Left colon (tissue), 2 donors: Measurements from ENCODE around the gene EPS8. TPM values are rescaled to one million over a fixed set of nuclear protein-coding genes. Genes with fewer than 3 reads are reported as not detected.

Experiments used
- ATAC-seq: fragments of 200-7000 bp; cut with Tn5 transposase; one replicate; pipeline ENCODE4 v1.9.1; 2020; ENCODE audit warnings: mild to moderate bottlenecking, moderate library complexity
- DNase-seq, 2 donors: peaks; one replicate each; pipeline ENCODE4 v3.0.0-alpha.2; 2020
- intact Hi-C, 2 donors: fragments of 100-400 bp; cut with DNase I in 1 of 2; cut with micrococcal nuclease in 1 of 2; formaldehyde crosslinking; loops; one replicate each; pipeline versions ENCODE4 v1.11.2 to v1.14.0; 2022; cut with DNase I, micrococcal nuclease
- total RNA-seq, 2 donors: library from RNA; stranded (reverse); fragmentation: NEBNext Ultra II Directional; extraction: Animal tissue kit (Norgen Biotek cat#: 25700); gene quantifications; one replicate each; pipeline ENCODE4 v1.2.1, GENCODE V29; 2021
- donor health status: DM: no; HTN: no; CAD: no.
- donor health status: DM: yes; HTN: yes; CAD: no.

The EPS8 gene
- total RNA-seq, 2 donors from 2014 or later = 121 to 183 TPM

- intact Hi-C loops = loop anchor here in 1 of 2 donors (10.0 kb wide), 1 partner anchor 258 kb away; no protein-coding TSS in a partner anchor
- DNase-seq (no peak), ATAC-seq (no peak)
These were observed 191.9 kb downstream of the EPS8 start for GRCh38 chr12:15597125-15597830.

DNA sequence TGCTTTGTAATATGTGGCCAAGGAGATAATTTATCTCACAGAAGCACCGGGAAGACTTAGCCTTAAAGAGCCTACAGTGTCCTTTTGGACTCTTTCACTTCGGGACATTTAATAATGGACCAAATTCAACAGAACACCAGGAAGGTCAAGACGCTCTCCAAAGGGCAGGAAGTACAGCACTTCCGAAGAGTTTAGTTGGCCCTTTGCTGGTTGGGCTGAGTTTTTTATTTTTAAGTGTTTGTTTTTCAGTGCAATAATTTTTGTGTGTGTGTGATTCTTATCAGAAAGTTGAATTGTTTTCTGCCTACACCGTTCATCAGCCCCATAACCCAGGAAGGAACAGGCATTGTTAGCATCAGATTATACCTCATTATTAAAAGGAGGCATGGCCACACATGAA lies 193.0 kb downstream of the EPS8 start:
- peak; percentile 19 for ATAC-seq
- DNase-seq = no peak
- intact Hi-C loops = loop anchor here in 1 of 2 donors (10.0 kb wide), 1 partner anchor 259 kb away; no protein-coding TSS in a partner anchor

- ATAC-seq (no peak), DNase-seq (no peak)
- intact Hi-C loops = loop anchor here in 1 of 2 donors (10.0 kb wide), 1 partner anchor 262 kb away; no protein-coding TSS in a partner anchor
These were observed 196.3 kb downstream of the EPS8 start for GRCh38 chr12:15592934-15593333.

GRCh38 chr12:15591811-15592210 lies 197.4 kb downstream of the EPS8 start:
- DNase-seq (no peak), ATAC-seq (no peak)
- intact Hi-C loops = loop anchor here (2.0 to 10.0 kb wide), 2 partner anchors 263 to 265 kb away; no protein-coding TSS in a partner anchor

DNA sequence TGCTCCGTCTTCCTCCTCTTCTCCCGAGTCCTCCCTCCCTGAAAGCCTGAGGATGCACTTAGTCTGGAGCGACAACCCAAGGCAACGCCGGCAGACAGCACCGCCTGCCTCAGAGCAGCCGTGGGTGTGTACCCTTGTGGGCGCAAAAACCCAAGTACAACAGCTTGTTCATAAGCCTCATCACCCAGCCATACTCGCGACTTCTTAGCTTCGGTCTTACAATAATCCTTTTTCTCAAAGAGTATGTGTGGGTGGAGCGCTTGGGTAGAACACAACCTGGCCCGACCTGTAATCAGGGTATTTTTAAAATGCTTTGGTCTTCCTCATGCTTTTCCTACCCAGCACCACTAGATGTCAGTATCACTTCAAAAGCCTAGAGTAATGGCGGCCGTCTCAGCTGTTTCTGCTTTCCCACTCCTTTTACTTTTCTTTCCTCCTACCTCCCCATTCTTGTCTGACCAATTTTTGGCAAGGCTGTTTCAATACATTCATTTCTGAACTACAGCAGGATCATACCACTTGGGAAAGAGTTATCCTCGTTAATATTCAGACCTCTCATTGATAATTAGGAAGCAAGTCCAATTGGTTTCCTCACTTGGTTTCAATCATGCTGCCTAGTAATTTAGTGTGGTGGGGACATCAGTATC lies 198.9 kb downstream of the EPS8 start:
- intact Hi-C loops = loop anchor here (2.0 to 10.0 kb wide), 2 partner anchors 264 to 266 kb away; no protein-coding TSS in a partner anchor
- ATAC-seq (peak; percentile 88), DNase-seq (peak; percentile 38 to 55)

DNA sequence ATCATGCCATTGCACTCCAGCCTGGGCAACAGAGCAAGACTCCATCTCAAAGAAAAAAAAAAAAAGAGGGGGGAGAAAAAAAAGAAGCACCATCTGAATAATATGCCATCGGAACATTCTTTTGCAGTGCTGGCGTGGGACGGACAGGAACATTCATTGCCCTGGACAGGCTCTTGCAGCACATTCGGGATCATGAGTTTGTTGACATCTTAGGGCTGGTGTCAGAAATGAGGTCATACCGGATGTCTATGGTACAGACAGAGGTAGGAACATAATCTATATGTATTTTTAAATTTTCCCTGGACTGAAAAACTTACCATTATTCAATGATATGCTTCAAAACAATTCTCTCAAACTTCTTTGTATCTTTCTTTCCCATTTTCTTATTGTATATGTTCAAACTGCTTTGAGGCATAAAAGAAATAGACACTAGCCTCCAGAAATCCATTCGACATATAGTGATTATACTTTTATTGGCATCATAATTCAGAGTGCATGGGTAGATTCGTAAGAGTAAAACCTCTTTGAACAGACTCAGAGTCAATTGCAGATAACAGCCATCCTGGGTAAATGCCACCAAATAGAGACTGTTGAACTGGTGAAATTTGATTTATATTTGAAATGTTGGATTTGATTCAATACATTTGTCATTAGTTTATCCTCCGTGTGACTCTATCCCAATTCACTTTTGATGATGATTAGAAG lies 199.7 kb downstream of the EPS8 start:
- ATAC-seq (peak; percentile 64), DNase-seq (no peak)
- intact Hi-C loops = loop anchor here (2.0 to 10.0 kb wide), 2 partner anchors 265 to 267 kb away; no protein-coding TSS in a partner anchor

GRCh38 chr12:15584366-15585041 lies 204.7 kb downstream of the EPS8 start:
- DNase-seq (peak in 1 of 2 donors; percentile 38), ATAC-seq (peak; percentile 20)
- intact Hi-C loops = loop anchor here in 1 of 2 donors (5.0 kb wide), 2 partner anchors 52 to 307 kb away; no protein-coding TSS in a partner anchor

DNA sequence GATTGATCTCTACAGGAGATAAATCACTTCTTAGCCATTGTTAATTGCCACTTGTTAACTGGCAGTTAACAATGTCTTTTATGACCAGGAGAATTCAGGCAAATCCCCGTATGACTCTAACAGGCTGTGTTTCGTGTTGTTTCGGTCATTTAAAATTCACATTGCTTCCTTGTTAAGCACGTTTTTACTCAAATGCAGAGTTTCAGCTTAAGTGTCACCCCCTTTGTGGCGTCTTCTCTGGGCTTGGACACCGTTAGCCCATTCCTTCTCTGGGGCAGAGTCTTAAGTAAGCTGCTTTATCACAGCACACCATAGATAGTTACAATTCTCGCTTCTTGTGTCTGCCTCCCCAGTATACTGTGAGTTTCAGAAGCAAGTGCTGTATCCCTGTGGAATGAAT lies 205.4 kb downstream of the EPS8 start:
- intact Hi-C loops = loop anchor here in 1 of 2 donors (5.0 kb wide), 2 partner anchors 52 to 307 kb away; no protein-coding TSS in a partner anchor
- DNase-seq (no peak), ATAC-seq (no peak)

GRCh38 chr12:15581006-15581405 lies 208.2 kb downstream of the EPS8 start:
- no peak for DNase-seq
- intact Hi-C loops = loop anchor here in 1 of 2 donors (5.0 kb wide), 2 partner anchors 49 to 304 kb away; no protein-coding TSS in a partner anchor
- ATAC-seq = no peak

DNA sequence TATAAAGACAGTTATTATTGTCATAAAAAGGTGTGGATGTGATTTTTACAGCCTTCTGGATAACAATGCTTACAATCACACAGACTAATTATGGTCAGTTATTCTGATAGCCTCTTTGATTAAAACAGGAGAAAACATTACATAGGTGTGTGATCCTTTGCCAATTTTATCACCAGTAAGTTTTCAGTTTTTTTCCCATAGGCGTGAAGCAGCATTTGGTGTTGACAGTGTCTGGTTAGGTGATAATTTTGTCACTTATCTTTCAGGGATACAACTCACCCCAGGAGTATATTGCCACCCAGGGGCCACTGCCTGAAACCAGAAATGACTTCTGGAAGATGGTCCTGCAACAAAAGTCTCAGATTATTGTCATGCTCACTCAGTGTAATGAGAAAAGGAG lies 208.8 kb downstream of the EPS8 start:
- intact Hi-C loops = loop anchor here in 1 of 2 donors (5.0 kb wide), 2 partner anchors 48 to 303 kb away; no protein-coding TSS in a partner anchor
- ATAC-seq (peak; percentile 72), DNase-seq (peak; percentile 29 to 52)

GRCh38 chr12:15575671-15576541 lies 213.3 kb downstream of the EPS8 start:
- DNase-seq (no peak), ATAC-seq (peak; percentile 65)
- intact Hi-C loops = no loop called here

- DNase-seq (no peak), ATAC-seq (no peak)
- intact Hi-C loops = no loop called here
These were observed 214.8 kb downstream of the EPS8 start for GRCh38 chr12:15574353-15574752.

Other genes starting within 250 kb of the EPS8 start
- gene STRAP, start 93.0 kb upstream of the EPS8 start, total RNA-seq = 10 to 100 TPM; 74.4 to 75.6 TPM
- gene DERA, start 121.9 kb upstream of the EPS8 start, total RNA-seq = 10 to 100 TPM; 72.1 to 74.9 TPM